Spleen (tissue), 7 donors: ENCODE results near the gene ABLIM2.

Source experiments
- POLR2A ChIP-seq, 3 donors: fragments of 450-650 bp; IDR thresholded peaks; one replicate each; pipeline ENCODE4 v1.5.1; 2017; ENCODE audit warnings: antibody characterized with exemption in 3 of 3, mild to moderate bottlenecking in 1 of 3
- TF ChIP-seq, protein P1 (sequence below), 11 experiments: fragments of 200-600 bp in 7 of 11; fragments of 450-650 bp in 4 of 11; sonication (generic) in 4 of 11; IDR thresholded peaks in 8 of 11; conservative IDR thresholded peaks in 3 of 11; 1 replicate in 7 of 11; 2 replicates in 4 of 11; pipeline versions ENCODE4 v1.4.0 to v1.8.0; 2016 to 2021; ENCODE audit warnings: antibody characterized with exemption in 11 of 11, inconsistent platforms in 4 of 11, mild to moderate bottlenecking in 1 of 11
- donor health status: DM: no; HTN: no; CAD: no; lungs with moderate emphysema.
- donor health status: DM: no; HTN: no; CAD: no.
- donor health status: DM: no; HTN: no; CAD: no.

DNA sequence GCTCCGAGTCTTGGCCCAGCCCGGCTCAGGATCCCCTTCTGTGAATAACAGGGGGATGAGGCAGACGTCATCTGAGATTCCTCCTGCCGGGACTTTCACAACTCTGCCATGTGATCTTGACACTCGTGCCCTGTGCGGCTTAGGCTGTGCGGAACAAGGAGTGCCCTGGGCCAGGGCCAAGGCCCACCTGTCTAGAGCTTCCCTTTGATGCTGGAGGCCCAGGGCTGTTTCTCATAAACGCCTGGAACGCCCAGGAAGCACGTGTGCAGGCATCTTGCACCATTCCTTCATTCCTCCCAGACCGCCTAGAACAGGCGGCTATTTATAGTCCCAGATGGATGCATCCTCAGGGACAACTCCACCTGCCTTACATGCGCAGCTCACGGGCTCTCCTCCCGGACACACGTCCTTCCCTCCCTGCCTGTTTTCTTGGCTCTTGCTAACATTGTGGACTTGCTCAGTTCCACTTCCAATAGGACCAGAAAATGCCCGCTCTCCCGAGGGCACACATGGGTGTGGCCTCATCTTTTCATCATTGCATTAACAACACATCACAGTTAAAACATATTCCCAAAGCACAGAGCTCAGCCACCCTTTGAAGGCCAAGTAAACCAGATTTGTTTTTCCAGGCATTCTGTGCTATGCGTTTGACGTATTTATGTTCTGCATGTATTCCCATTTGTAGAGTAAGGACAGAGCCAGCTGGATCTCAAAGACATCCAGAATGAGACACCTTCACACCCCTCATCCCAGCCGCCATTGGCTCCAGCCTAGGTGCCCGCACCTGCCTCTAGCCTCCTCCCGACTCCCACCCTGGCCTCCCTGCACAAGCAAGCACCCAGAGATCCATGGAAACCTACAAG is 57.2 kb downstream of the ABLIM2 start:
- TF ChIP-seq, protein P1, sequence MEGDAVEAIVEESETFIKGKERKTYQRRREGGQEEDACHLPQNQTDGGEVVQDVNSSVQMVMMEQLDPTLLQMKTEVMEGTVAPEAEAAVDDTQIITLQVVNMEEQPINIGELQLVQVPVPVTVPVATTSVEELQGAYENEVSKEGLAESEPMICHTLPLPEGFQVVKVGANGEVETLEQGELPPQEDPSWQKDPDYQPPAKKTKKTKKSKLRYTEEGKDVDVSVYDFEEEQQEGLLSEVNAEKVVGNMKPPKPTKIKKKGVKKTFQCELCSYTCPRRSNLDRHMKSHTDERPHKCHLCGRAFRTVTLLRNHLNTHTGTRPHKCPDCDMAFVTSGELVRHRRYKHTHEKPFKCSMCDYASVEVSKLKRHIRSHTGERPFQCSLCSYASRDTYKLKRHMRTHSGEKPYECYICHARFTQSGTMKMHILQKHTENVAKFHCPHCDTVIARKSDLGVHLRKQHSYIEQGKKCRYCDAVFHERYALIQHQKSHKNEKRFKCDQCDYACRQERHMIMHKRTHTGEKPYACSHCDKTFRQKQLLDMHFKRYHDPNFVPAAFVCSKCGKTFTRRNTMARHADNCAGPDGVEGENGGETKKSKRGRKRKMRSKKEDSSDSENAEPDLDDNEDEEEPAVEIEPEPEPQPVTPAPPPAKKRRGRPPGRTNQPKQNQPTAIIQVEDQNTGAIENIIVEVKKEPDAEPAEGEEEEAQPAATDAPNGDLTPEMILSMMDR (IDR thresholded peaks at IDR 0.05 in 8 of 11, conservative IDR thresholded peaks at IDR 0.05 in 3 of 11), result no peak
- TF ChIP-seq POLR2A (IDR thresholded peaks at IDR 0.05), result no peak
